HL-60 (cell line): ENCODE measurements around the gene PRX.

Source experiments
- DNase-seq, 2 experiments: peaks; one replicate each; pipeline ENCODE4 v3.0.0-alpha.2; 2010 to 2020; ENCODE audit warnings: low read depth in 1 of 2, low spot score in 1 of 2
- H3K27ac ChIP-seq: fragments of 250-450 bp; sonication (Bioruptor Pico); replicated peaks from 2 replicates; pipeline ENCODE4 v1.5.1; 2020; ENCODE audit warnings: mild to moderate bottlenecking, moderate library complexity
- H3K27me3 ChIP-seq: fragments of 250-450 bp; sonication (Bioruptor Pico); 2 replicates; pipeline ENCODE4 v1.5.1; 2021; ENCODE audit warnings: mild to moderate bottlenecking, moderate library complexity; ENCODE audit not compliant: insufficient read depth, poor library complexity, severe bottlenecking
- H3K4me3 ChIP-seq: replicated peaks from 2 replicates; pipeline ENCODE4 v1.5.1; 2011; ENCODE audit warnings: mild to moderate bottlenecking, control low read depth, low read length; ENCODE audit not compliant: insufficient read depth
- GABPA ChIP-seq: IDR thresholded peaks from 2 replicates; pipeline ENCODE4 v1.6.1; 2012; ENCODE audit warnings: low read depth
- POLR2AphosphoS5 ChIP-seq: IDR thresholded peaks from 2 replicates; pipeline ENCODE4 v1.6.1; 2012; ENCODE audit warnings: low read depth
- SPI1 ChIP-seq: IDR thresholded peaks from 2 replicates; pipeline ENCODE4 v1.6.1; 2012; ENCODE audit warnings: low read depth, mild to moderate bottlenecking, borderline replicate concordance
- TF ChIP-seq, protein P1 (sequence below): IDR thresholded peaks from one replicate; pipeline ENCODE4 v1.5.1; 2011; ENCODE audit warnings: low read length, control low read depth, inconsistent platforms; ENCODE audit not compliant: insufficient read depth
- TF ChIP-seq, protein P2 (sequence below): IDR thresholded peaks from 2 replicates; pipeline ENCODE4 v1.6.1; 2012; ENCODE audit warnings: low read depth; ENCODE audit not compliant: insufficient replicate concordance

The PRX gene

GRCh38 chr19:40420451-40420765 is 7.2 kb upstream of the PRX start:
- peak overlapping the region; percentile 84 for H3K27ac ChIP-seq

GRCh38 chr19:40419780-40420179 is 6.6 kb upstream of the PRX start:
- no peak overlapping the region for H3K27ac ChIP-seq
- no peaks in the 10 kb centered on the region for H3K27me3 ChIP-seq
- no peak for DNase-seq
- no peak for TF ChIP-seq GABPA
- TF ChIP-seq, protein P1, sequence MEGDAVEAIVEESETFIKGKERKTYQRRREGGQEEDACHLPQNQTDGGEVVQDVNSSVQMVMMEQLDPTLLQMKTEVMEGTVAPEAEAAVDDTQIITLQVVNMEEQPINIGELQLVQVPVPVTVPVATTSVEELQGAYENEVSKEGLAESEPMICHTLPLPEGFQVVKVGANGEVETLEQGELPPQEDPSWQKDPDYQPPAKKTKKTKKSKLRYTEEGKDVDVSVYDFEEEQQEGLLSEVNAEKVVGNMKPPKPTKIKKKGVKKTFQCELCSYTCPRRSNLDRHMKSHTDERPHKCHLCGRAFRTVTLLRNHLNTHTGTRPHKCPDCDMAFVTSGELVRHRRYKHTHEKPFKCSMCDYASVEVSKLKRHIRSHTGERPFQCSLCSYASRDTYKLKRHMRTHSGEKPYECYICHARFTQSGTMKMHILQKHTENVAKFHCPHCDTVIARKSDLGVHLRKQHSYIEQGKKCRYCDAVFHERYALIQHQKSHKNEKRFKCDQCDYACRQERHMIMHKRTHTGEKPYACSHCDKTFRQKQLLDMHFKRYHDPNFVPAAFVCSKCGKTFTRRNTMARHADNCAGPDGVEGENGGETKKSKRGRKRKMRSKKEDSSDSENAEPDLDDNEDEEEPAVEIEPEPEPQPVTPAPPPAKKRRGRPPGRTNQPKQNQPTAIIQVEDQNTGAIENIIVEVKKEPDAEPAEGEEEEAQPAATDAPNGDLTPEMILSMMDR: no peak
- no peak overlapping the region for H3K4me3 ChIP-seq

More at GRCh38 chr19:40420451-40420765, 7.2 kb upstream of the PRX start:
- TF ChIP-seq SPI1: no peak
- TF ChIP-seq, protein P2, sequence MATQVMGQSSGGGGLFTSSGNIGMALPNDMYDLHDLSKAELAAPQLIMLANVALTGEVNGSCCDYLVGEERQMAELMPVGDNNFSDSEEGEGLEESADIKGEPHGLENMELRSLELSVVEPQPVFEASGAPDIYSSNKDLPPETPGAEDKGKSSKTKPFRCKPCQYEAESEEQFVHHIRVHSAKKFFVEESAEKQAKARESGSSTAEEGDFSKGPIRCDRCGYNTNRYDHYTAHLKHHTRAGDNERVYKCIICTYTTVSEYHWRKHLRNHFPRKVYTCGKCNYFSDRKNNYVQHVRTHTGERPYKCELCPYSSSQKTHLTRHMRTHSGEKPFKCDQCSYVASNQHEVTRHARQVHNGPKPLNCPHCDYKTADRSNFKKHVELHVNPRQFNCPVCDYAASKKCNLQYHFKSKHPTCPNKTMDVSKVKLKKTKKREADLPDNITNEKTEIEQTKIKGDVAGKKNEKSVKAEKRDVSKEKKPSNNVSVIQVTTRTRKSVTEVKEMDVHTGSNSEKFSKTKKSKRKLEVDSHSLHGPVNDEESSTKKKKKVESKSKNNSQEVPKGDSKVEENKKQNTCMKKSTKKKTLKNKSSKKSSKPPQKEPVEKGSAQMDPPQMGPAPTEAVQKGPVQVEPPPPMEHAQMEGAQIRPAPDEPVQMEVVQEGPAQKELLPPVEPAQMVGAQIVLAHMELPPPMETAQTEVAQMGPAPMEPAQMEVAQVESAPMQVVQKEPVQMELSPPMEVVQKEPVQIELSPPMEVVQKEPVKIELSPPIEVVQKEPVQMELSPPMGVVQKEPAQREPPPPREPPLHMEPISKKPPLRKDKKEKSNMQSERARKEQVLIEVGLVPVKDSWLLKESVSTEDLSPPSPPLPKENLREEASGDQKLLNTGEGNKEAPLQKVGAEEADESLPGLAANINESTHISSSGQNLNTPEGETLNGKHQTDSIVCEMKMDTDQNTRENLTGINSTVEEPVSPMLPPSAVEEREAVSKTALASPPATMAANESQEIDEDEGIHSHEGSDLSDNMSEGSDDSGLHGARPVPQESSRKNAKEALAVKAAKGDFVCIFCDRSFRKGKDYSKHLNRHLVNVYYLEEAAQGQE: no peak
- TF ChIP-seq, protein P1: no peak
- no peak for TF ChIP-seq GABPA
- no peak for TF ChIP-seq POLR2AphosphoS5
- Histone ChIP-seq H3K27me3 (no peaks in the 10 kb centered on the region), H3K4me3 (peak overlapping the region; percentile 71)
- no peak for DNase-seq

DNA sequence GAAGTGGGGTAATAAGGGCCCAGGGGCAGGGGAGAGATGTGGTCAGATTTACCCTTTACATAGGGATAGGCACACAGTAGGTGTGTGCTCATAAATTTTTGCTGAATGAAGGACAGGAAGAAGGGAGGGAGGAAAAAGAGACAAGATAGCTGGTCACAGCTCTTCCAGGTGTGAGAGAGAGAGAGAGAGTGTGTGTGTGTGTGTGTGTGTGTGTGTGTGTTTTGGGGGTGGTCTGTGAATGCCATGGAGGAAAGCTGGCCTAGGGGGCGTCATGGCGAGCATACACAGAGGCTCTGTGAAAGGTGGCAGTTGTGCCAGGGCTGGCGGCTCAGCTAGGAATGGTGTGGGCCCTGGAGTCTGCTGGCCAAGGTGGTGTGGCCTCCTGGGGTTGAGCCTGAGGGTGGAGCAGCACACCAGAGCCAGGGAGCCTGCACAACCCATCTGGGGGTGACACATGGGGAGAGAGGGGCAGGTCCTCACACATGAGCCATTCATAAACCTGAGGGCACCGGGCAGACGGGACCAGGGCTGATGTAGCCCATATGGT is 6.0 kb upstream of the PRX start:
- TF ChIP-seq GABPA (no peak), SPI1 (no peak), POLR2AphosphoS5 (no peak)
- TF ChIP-seq, protein P1: no peak
- TF ChIP-seq, protein P2: no peak
- Histone ChIP-seq H3K27ac (no peak overlapping the region), H3K4me3 (no peak overlapping the region), H3K27me3 (no peaks in the 10 kb centered on the region)
- DNase-seq: no peak

- H3K27me3 ChIP-seq: no peaks in the 10 kb centered on the region
- no peak overlapping the region for H3K4me3 ChIP-seq
- TF ChIP-seq, protein P1: no peak
- TF ChIP-seq, protein P2: no peak
- TF ChIP-seq POLR2AphosphoS5 (no peak), SPI1 (no peak), GABPA (no peak)
- DNase-seq: no peak
- no peak overlapping the region for H3K27ac ChIP-seq
Observed at GRCh38 chr19:40418040-40418439, 4.9 kb upstream of the PRX start.
